Naive thymus-derived CD4-positive, alpha-beta T cell (primary cell): ENCODE data around the gene BID. TPM values are rescaled to one million over a fixed set of nuclear protein-coding genes. Genes with fewer than 3 reads are reported as not detected.

Experiments used
- ATAC-seq: fragments of 150-1000 bp; cut with Tn5 transposase; 2 replicates; pipeline ENCODE4 v1.10.0; 2021; ENCODE audit warnings: mild to moderate bottlenecking, moderate library complexity
- CTCF ChIA-PET: fragments of 350-600 bp; sonication (Branson Sonifier 250); formaldehyde crosslinking; loops from one replicate; lab custom pipeline; 2021; ENCODE audit warnings: antibody characterized with exemption; lab: Charles Lee
- POLR2A ChIA-PET: fragments of 350-600 bp; sonication (Branson Sonifier 250); formaldehyde crosslinking; loops from one replicate; lab custom pipeline; 2021; ENCODE audit warnings: antibody characterized with exemption, inconsistent platforms; lab: Charles Lee
- DNase-seq, 9 donors: peaks; one replicate each; pipeline versions ENCODE4 v3.0.0 to v3.0.0-alpha.2; 2020 to 2022; ENCODE audit warnings: mixed read lengths in 1 of 9
- H3K27ac ChIP-seq: one replicate; pipeline ENCODE4 v1.7.0; 2013; ENCODE audit warnings: mild to moderate bottlenecking, low read depth, low read length, moderate library complexity
- H3K27me3 ChIP-seq, 2 donors: one replicate each; pipeline ENCODE4 v1.7.0; 2013; ENCODE audit warnings: low read length in 2 of 2, mild to moderate bottlenecking in 2 of 2, moderate library complexity in 2 of 2; ENCODE audit not compliant: control insufficient read depth in 2 of 2, insufficient read depth in 2 of 2
- H3K36me3 ChIP-seq, 3 experiments: 1 replicate in 2 of 3; 2 replicates in 1 of 3; pipeline ENCODE4 v1.7.0; 2013; ENCODE audit warnings: low read length in 3 of 3, mild to moderate bottlenecking in 3 of 3, moderate library complexity in 1 of 3; ENCODE audit not compliant: insufficient read depth in 3 of 3, control insufficient read depth in 2 of 3
- H3K4me1 ChIP-seq, 2 donors: one replicate each; pipeline ENCODE4 v1.7.0; 2013; ENCODE audit warnings: low read length in 2 of 2, mild to moderate bottlenecking in 2 of 2, moderate library complexity in 1 of 2; ENCODE audit not compliant: control insufficient read depth in 2 of 2, insufficient read depth in 2 of 2
- H3K4me3 ChIP-seq: 2 replicates; pipeline ENCODE4 v1.7.0; 2013; ENCODE audit warnings: mild to moderate bottlenecking, low read length
- H3K9me3 ChIP-seq, 3 experiments: 1 replicate in 2 of 3; 2 replicates in 1 of 3; pipeline ENCODE4 v1.7.0; 2013; ENCODE audit warnings: low read length in 3 of 3; ENCODE audit not compliant: control insufficient read depth in 2 of 3
- H3K27ac Mint-ChIP-seq, 9 donors: one replicate each; pipeline ENCODE4 v1.8.0; 2020 to 2022; ENCODE audit warnings: mixed read lengths in 9 of 9, mild to moderate bottlenecking in 8 of 9, moderate library complexity in 5 of 9, inconsistent platforms in 2 of 9
- H3K27me3 Mint-ChIP-seq, 5 donors: one replicate each; pipeline ENCODE4 v1.8.0; 2021 to 2022; ENCODE audit warnings: mixed read lengths in 5 of 5, mild to moderate bottlenecking in 1 of 5
- H3K36me3 Mint-ChIP-seq, 5 donors: one replicate each; pipeline ENCODE4 v1.8.0; 2020 to 2022; ENCODE audit warnings: mixed read lengths in 5 of 5, mild to moderate bottlenecking in 3 of 5, inconsistent platforms in 1 of 5
- H3K4me1 Mint-ChIP-seq, 7 donors: one replicate each; pipeline ENCODE4 v1.8.0; 2020 to 2022; ENCODE audit warnings: mixed read lengths in 7 of 7, mild to moderate bottlenecking in 3 of 7, inconsistent platforms in 1 of 7
- H3K4me3 Mint-ChIP-seq, 10 donors: one replicate each; pipeline ENCODE4 v1.8.0; 2020 to 2022; ENCODE audit warnings: mild to moderate bottlenecking in 10 of 10, mixed read lengths in 10 of 10, moderate library complexity in 6 of 10, inconsistent platforms in 2 of 10
- H3K9me3 Mint-ChIP-seq, 11 donors: one replicate each; pipeline ENCODE4 v1.8.0; 2020 to 2022; ENCODE audit warnings: mixed read lengths in 11 of 11, mild to moderate bottlenecking in 4 of 11, inconsistent platforms in 1 of 11, moderate library complexity in 1 of 11
- intact Hi-C, 2 donors: fragments of 100-400 bp; cut with micrococcal nuclease; formaldehyde crosslinking; loops; one replicate each; pipeline ENCODE4 v1.15.1; 2023
- polyA plus RNA-seq, 2 donors: library from polyadenylated mRNA; unstranded; fragments of 300-500 nt; fragmentation: Illumina TruSeq; gene quantifications; one replicate each; pipeline ENCODE4 v1.2.3, GENCODE V29; 2021
- total RNA-seq, 6 experiments: library from RNA in 5 of 6; stranded (reverse) in 5 of 6; gene quantifications; 1 replicate in 5 of 6; 2 replicates in 1 of 6; pipeline ENCODE4 v1.2.3 and lab custom pipeline; 2021 to 2026

The BID gene
- total and polyA plus RNA-seq, 7 experiments from 2014 or later, result 15.4 to 66.2 (median 32.1) TPM

GRCh38 chr22:17743661-17744411 is 30.4 kb downstream of the BID start:
- no peaks in the 10 kb centered on the region for H3K27me3 ChIP-seq
- Mint-ChIP-seq H3K27ac (peak overlapping the region in 4 of 9 donors; percentile 3 to 84 (median 50)), H3K9me3 (no peaks in the 10 kb centered on the region), H3K36me3 (peaks cover 0 to 11% (median 0%) of the 10 kb centered on the region in 5 donors), H3K27me3 (no peaks in the 10 kb centered on the region), H3K4me3 (no peak overlapping the region), H3K4me1 (peaks cover 3 to 11% (median 8%) of the 10 kb centered on the region in 7 donors)
- no peaks in the 10 kb centered on the region for H3K4me1 ChIP-seq
- POLR2A ChIA-PET, result interaction anchor here (0.6 to 0.9 kb wide), 2 partner anchors 41 to 362 kb away, joined by 3 read pairs; no protein-coding TSS in a partner anchor
- CTCF ChIA-PET, result interaction anchor here (0.8 to 5.4 kb wide), 7 partner anchors 9 to 332 kb away, joined by 3 to 82 read pairs (median 4); no protein-coding TSS in a partner anchor
- no peaks in the 10 kb centered on the region for H3K9me3 ChIP-seq
- no peak for DNase-seq
- H3K36me3 ChIP-seq, result peaks cover 0 to 40% (median 0%) of the 10 kb centered on the region in 3 experiments
- no peak overlapping the region for H3K27ac ChIP-seq
- no peak for ATAC-seq
- no peak overlapping the region for H3K4me3 ChIP-seq
- intact Hi-C loops, result loop anchor here (2.0 to 5.0 kb wide), 2 partner anchors 33 to 333 kb away; partner anchors contain the start of gene PEX26 (in 1 of the 2)

GRCh38 chr22:17742527-17742902 is 31.8 kb downstream of the BID start:
- H3K36me3 ChIP-seq, result peaks cover 4 to 48% (median 6%) of the 10 kb centered on the region in 3 experiments
- peak overlapping the region in 3 of 9 donors; percentile 8 to 67 (median 9) for H3K27ac Mint-ChIP-seq
- H3K4me3 Mint-ChIP-seq, result no peak overlapping the region
- H3K27me3 ChIP-seq, result no peaks in the 10 kb centered on the region
- H3K9me3 Mint-ChIP-seq, result no peaks in the 10 kb centered on the region
- DNase-seq (peak; percentile 32 to 72 (median 53)), ATAC-seq (peak; percentile 86)
- peaks cover 3 to 11% (median 7%) of the 10 kb centered on the region in 7 donors for H3K4me1 Mint-ChIP-seq
- H3K4me3 ChIP-seq, result no peak overlapping the region
- POLR2A ChIA-PET, result interaction anchor here (1.2 kb wide), 1 partner anchor 44 kb away, joined by 3 read pairs; no protein-coding TSS in a partner anchor
- no peaks in the 10 kb centered on the region for H3K9me3 ChIP-seq
- CTCF ChIA-PET, result interaction anchor here (1.0 to 5.4 kb wide), 7 partner anchors 28 to 334 kb away, joined by 3 to 82 read pairs (median 6); partner anchors contain the start of gene PEX26
- H3K27me3 Mint-ChIP-seq, result no peaks in the 10 kb centered on the region
- intact Hi-C loops, result loop anchor here (1.0 to 5.0 kb wide), 4 partner anchors 34 to 335 kb away; partner anchors contain the start of gene PEX26 (in 1 of the 2)
- H3K4me1 ChIP-seq, result no peaks in the 10 kb centered on the region
- H3K27ac ChIP-seq, result no peak overlapping the region
- H3K36me3 Mint-ChIP-seq, result peaks cover 0 to 20% (median 5%) of the 10 kb centered on the region in 5 donors

- no peak overlapping the region for H3K4me3 Mint-ChIP-seq
- peaks cover 3 to 11% (median 7%) of the 10 kb centered on the region in 7 donors for H3K4me1 Mint-ChIP-seq
- Histone ChIP-seq H3K27me3 (no peaks in the 10 kb centered on the region), H3K27ac (no peak overlapping the region), H3K4me3 (no peak overlapping the region), H3K36me3 (peaks cover 4 to 54% (median 6%) of the 10 kb centered on the region in 3 experiments), H3K9me3 (no peaks in the 10 kb centered on the region), H3K4me1 (no peaks in the 10 kb centered on the region)
- H3K27ac Mint-ChIP-seq, result peak overlapping the region in 2 of 9 donors; percentile 43 to 67
- ATAC-seq (no peak), DNase-seq (no peak)
- POLR2A ChIA-PET, result interaction anchor here (1.2 kb wide), 1 partner anchor 44 kb away, joined by 3 read pairs; no protein-coding TSS in a partner anchor
- H3K36me3 Mint-ChIP-seq, result peaks cover 0 to 20% (median 5%) of the 10 kb centered on the region in 5 donors
- H3K9me3 Mint-ChIP-seq, result no peaks in the 10 kb centered on the region
- CTCF ChIA-PET, result interaction anchor here (1.2 to 5.4 kb wide), 5 partner anchors 31 to 335 kb away, joined by 4 to 82 read pairs (median 9); partner anchors contain the start of gene PEX26
- H3K27me3 Mint-ChIP-seq, result no peaks in the 10 kb centered on the region
- intact Hi-C loops, result loop anchor here (1.0 to 5.0 kb wide), 4 partner anchors 35 to 335 kb away; partner anchors contain the start of gene PEX26 (in 1 of the 2)
Observed at GRCh38 chr22:17741866-17742526, 32.3 kb downstream of the BID start.

- H3K36me3 ChIP-seq, result peaks cover 6 to 71% (median 9%) of the 10 kb centered on the region in 3 experiments
- H3K4me3 ChIP-seq, result no peak overlapping the region
- no peak overlapping the region for H3K4me3 Mint-ChIP-seq
- no peaks in the 10 kb centered on the region for H3K9me3 ChIP-seq
- ChIA-PET CTCF (interaction anchor here (0.7 to 5.4 kb wide), 3 partner anchors 15 to 336 kb away, joined by 3 to 82 read pairs (median 9); no protein-coding TSS in a partner anchor), POLR2A (no interaction called here)
- H3K27ac Mint-ChIP-seq, result no peak overlapping the region
- H3K9me3 Mint-ChIP-seq, result no peaks in the 10 kb centered on the region
- intact Hi-C loops, result no loop called here
- no peak overlapping the region for H3K27ac ChIP-seq
- peaks cover 0 to 1% of the 10 kb centered on the region in 2 donors for H3K4me1 ChIP-seq
- no peaks in the 10 kb centered on the region for H3K27me3 Mint-ChIP-seq
- no peak for ATAC-seq
- no peak for DNase-seq
- peaks cover 0 to 9% (median 4%) of the 10 kb centered on the region in 7 donors for H3K4me1 Mint-ChIP-seq
- H3K27me3 ChIP-seq, result no peaks in the 10 kb centered on the region
- H3K36me3 Mint-ChIP-seq, result peaks cover 0 to 17% (median 5%) of the 10 kb centered on the region in 5 donors
Observed at GRCh38 chr22:17739196-17739975, 34.9 kb downstream of the BID start.

GRCh38 chr22:17738386-17739128 is 35.7 kb downstream of the BID start:
- intact Hi-C loops, result no loop called here
- peaks cover 3 to 20% (median 5%) of the 10 kb centered on the region in 5 donors for H3K36me3 Mint-ChIP-seq

More at GRCh38 chr22:17738386-17739128, 35.7 kb downstream of the BID start:
- no peak overlapping the region for H3K27ac ChIP-seq
- Mint-ChIP-seq H3K9me3 (no peaks in the 10 kb centered on the region), H3K27ac (peak overlapping the region in 2 of 9 donors; percentile 34 to 36), H3K27me3 (no peaks in the 10 kb centered on the region), H3K4me3 (no peak overlapping the region), H3K4me1 (peaks cover 4 to 16% (median 10%) of the 10 kb centered on the region in 7 donors)
- peaks cover 0 to 3% of the 10 kb centered on the region in 2 donors for H3K4me1 ChIP-seq
- ATAC-seq (no peak), DNase-seq (no peak)
- H3K4me3 ChIP-seq, result no peak overlapping the region
- no peaks in the 10 kb centered on the region for H3K9me3 ChIP-seq
- CTCF ChIA-PET, result interaction anchor here (0.7 to 1.3 kb wide), 2 partner anchors 16 to 337 kb away, joined by 3 to 9 read pairs; no protein-coding TSS in a partner anchor
- POLR2A ChIA-PET, result no interaction called here
- H3K36me3 ChIP-seq, result peaks cover 6 to 70% (median 9%) of the 10 kb centered on the region in 3 experiments
- H3K27me3 ChIP-seq, result no peaks in the 10 kb centered on the region
